Vagina (tissue), 2 donors: ENCODE measurements around the gene SELENON.

ENCODE experiments used
- CTCF ChIP-seq, 3 experiments: fragments of 450-650 bp in 2 of 3; fragments of 200-600 bp in 1 of 3; sonication (generic) in 1 of 3; IDR thresholded peaks; one replicate each; pipeline ENCODE4 v1.5.1; 2017 to 2019; ENCODE audit warnings: antibody characterized with exemption in 3 of 3, mild to moderate bottlenecking in 2 of 3, moderate library complexity in 2 of 3
- POLR2AphosphoS5 ChIP-seq, 2 donors: sonication (generic); formaldehyde crosslinking; IDR thresholded peaks; one replicate each; pipeline ENCODE4 v1.9.0; 2017; ENCODE audit warnings: antibody characterized with exemption in 2 of 2, mild to moderate bottlenecking in 2 of 2, low read depth in 1 of 2; ENCODE audit not compliant: insufficient read depth in 1 of 2

- TF ChIP-seq CTCF (IDR thresholded peaks at IDR 0.05), result no peak
- TF ChIP-seq POLR2AphosphoS5 (IDR thresholded peaks at IDR 0.05; ENCODE audit: insufficient read depth in 1 of 2, low read depth in 1 of 2), result no peak
These were observed 20.5 kb downstream of the SELENON start for GRCh38 chr1:25820247-25821111.
